ENCODE results near the gene ASB1. TPM values are rescaled to one million over a fixed set of nuclear protein-coding genes. Genes with fewer than 3 reads are reported as not detected.

Gene ASB1
- total RNA-seq, 1 donor from 2014 or later, result 35.2 TPM

GRCh38 chr2:238407566-238407965 lies 19.2 kb upstream of the ASB1 start:
- Mint-ChIP-seq H3K9me3 (no peaks in the 10 kb centered on the region), H3K27me3 (ENCODE audit: insufficient read depth) (no peaks in the 10 kb centered on the region), H3K4me1 (ENCODE audit: low read depth) (no peaks in the 10 kb centered on the region), H3K36me3 (ENCODE audit: low read depth) (no peaks in the 10 kb centered on the region), H3K27ac (no peak overlapping the region), H3K4me3 (no peak overlapping the region)
- no peak for DNase-seq (ENCODE audit: low spot score)
- intact Hi-C loops (cut with micrococcal nuclease), result no loop called here

GRCh38 chr2:238408615-238409340 lies 17.9 kb upstream of the ASB1 start:
- H3K4me1 Mint-ChIP-seq (ENCODE audit: low read depth), result no peaks in the 10 kb centered on the region
- H3K4me3 Mint-ChIP-seq, result no peak overlapping the region
- H3K36me3 Mint-ChIP-seq (ENCODE audit: low read depth), result no peaks in the 10 kb centered on the region
- DNase-seq (ENCODE audit: low spot score), result no peak
- no peaks in the 10 kb centered on the region for H3K9me3 Mint-ChIP-seq
- H3K27ac Mint-ChIP-seq, result no peak overlapping the region
- no peaks in the 10 kb centered on the region for H3K27me3 Mint-ChIP-seq (ENCODE audit: insufficient read depth)
- intact Hi-C loops (cut with micrococcal nuclease), result no loop called here

DNA sequence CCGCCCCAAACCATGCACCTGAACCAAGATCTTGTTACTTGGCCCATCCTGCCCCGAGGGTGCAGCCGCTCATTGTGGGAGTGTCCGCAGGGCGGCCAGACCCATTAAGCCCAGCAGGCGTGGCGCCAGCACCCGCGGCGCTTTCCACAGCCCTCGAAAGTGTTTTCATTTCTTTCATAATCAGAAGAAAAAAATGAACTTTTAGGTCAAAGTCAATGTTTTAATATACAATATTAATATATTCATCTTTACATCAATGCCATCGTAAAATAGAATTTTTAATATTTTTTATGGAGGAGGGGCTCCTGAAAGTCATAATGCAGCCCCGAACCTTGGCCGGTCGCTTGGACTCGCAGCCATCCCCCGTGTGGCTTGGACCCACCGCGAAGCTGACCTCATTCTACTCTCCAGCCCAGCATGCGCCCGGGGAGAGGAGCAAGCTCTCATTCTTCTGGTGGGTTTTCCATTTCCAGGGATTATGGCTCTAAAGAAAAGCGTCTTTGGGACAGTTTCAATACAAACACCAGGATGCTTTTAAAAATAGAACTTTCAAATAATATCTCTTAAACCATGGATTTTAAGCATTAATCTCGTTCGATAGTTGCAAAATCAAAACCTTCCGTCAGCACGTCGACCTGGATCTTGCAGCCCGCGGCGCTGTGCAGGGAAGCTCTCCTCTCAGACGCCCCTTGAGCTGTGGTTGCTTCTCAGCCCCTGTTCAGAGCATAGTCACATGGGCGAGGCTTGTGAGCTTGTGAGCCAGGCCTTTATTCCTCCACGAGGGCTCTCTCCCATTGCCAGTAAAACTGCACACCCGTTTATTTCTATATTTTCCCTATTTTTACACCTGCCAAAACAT lies 17.2 kb upstream of the ASB1 start:
- Mint-ChIP-seq H3K27ac (no peak overlapping the region), H3K4me1 (ENCODE audit: low read depth) (no peaks in the 10 kb centered on the region), H3K27me3 (ENCODE audit: insufficient read depth) (peaks cover 2% of the 10 kb centered on the region), H3K4me3 (no peak overlapping the region), H3K9me3 (no peaks in the 10 kb centered on the region), H3K36me3 (ENCODE audit: low read depth) (no peaks in the 10 kb centered on the region)
- intact Hi-C loops (cut with micrococcal nuclease), result no loop called here
- no peak for DNase-seq (ENCODE audit: low spot score)

- intact Hi-C loops (cut with micrococcal nuclease), result no loop called here
- no peak overlapping the region for H3K4me3 Mint-ChIP-seq
- H3K27me3 Mint-ChIP-seq (ENCODE audit: insufficient read depth), result peaks cover 4% of the 10 kb centered on the region
- DNase-seq (ENCODE audit: low spot score), result no peak
- no peak overlapping the region for H3K27ac Mint-ChIP-seq
- H3K4me1 Mint-ChIP-seq (ENCODE audit: low read depth), result no peaks in the 10 kb centered on the region
- no peaks in the 10 kb centered on the region for H3K36me3 Mint-ChIP-seq (ENCODE audit: low read depth)
- peaks cover 12% of the 10 kb centered on the region for H3K9me3 Mint-ChIP-seq
Observed at GRCh38 chr2:238412067-238412767, 14.5 kb upstream of the ASB1 start.

DNA sequence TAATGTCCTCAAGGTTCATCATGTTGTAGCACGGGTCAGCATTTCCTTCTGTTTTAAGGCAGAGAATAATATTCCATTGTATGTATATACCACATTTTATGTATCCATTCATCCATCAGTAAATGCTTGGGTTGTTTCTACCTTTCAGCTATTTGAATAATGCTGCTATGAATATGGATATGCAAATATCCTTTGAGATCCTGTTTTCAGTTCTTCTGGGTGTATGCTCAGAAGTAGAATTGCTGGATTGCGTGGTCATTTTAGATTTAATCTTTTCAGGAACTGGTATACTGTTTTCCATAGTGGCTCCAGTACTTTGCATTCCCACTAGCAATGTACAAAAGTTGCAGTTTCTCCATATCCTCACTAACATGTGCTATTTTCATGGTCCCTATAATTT lies 13.4 kb upstream of the ASB1 start:
- no peaks in the 10 kb centered on the region for H3K36me3 Mint-ChIP-seq (ENCODE audit: low read depth)
- no peak overlapping the region for H3K27ac Mint-ChIP-seq
- H3K4me1 Mint-ChIP-seq (ENCODE audit: low read depth), result no peaks in the 10 kb centered on the region
- H3K27me3 Mint-ChIP-seq (ENCODE audit: insufficient read depth), result peaks cover 4% of the 10 kb centered on the region
- intact Hi-C loops (cut with micrococcal nuclease), result no loop called here
- no peak overlapping the region for H3K4me3 Mint-ChIP-seq
- DNase-seq (ENCODE audit: low spot score), result no peak
- peaks cover 12% of the 10 kb centered on the region for H3K9me3 Mint-ChIP-seq

DNA sequence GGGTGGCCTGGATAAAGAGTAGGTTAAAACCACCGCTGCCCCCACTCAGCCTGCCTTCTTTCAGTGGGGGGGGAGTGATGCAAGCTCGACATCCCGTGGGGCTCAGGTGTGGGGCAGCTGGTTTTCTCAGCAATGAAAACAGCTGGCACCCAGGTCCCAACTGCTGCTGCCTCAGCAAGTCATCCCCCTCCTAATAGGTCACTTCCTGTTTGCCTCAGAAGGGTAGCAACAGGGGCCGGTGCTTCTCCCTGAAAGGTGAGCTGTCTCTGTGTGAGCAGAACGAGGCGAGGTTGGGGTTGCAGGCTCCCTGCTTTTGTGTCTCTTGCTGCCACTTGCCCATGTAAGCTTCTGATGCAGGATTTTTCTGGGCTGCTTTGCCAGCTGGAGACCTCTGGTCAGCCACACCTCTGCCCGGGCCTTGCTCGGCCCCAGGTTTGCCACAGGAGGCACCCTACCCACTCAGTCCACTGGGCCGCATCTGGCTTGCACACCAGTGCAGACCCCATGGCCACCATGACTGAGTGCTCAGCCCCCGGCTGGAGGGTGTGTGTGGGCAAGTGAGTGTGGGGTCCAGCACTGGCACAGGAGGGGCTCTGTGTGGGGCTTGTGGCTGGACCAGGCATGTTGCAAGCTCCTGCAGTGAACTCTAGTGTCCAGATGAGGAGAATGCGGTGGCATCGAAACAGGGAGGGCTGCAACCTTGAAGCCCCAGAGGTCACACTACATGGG lies 11.5 kb upstream of the ASB1 start:
- peaks cover 12% of the 10 kb centered on the region for H3K9me3 Mint-ChIP-seq
- no peak overlapping the region for H3K27ac Mint-ChIP-seq
- H3K4me1 Mint-ChIP-seq (ENCODE audit: low read depth), result no peaks in the 10 kb centered on the region
- H3K4me3 Mint-ChIP-seq, result no peak overlapping the region
- intact Hi-C loops (cut with micrococcal nuclease), result no loop called here
- no peaks in the 10 kb centered on the region for H3K36me3 Mint-ChIP-seq (ENCODE audit: low read depth)
- peaks cover 4% of the 10 kb centered on the region for H3K27me3 Mint-ChIP-seq (ENCODE audit: insufficient read depth)
- no peak for DNase-seq (ENCODE audit: low spot score)

GRCh38 chr2:238415893-238416292 lies 10.8 kb upstream of the ASB1 start:
- no peaks in the 10 kb centered on the region for H3K4me1 Mint-ChIP-seq (ENCODE audit: low read depth)
- DNase-seq (ENCODE audit: low spot score), result no peak
- intact Hi-C loops (cut with micrococcal nuclease), result no loop called here
- peaks cover 12% of the 10 kb centered on the region for H3K9me3 Mint-ChIP-seq
- H3K36me3 Mint-ChIP-seq (ENCODE audit: low read depth), result no peaks in the 10 kb centered on the region
- H3K27ac Mint-ChIP-seq, result no peak overlapping the region
- no peak overlapping the region for H3K4me3 Mint-ChIP-seq
- H3K27me3 Mint-ChIP-seq (ENCODE audit: insufficient read depth), result peaks cover 4% of the 10 kb centered on the region

DNA sequence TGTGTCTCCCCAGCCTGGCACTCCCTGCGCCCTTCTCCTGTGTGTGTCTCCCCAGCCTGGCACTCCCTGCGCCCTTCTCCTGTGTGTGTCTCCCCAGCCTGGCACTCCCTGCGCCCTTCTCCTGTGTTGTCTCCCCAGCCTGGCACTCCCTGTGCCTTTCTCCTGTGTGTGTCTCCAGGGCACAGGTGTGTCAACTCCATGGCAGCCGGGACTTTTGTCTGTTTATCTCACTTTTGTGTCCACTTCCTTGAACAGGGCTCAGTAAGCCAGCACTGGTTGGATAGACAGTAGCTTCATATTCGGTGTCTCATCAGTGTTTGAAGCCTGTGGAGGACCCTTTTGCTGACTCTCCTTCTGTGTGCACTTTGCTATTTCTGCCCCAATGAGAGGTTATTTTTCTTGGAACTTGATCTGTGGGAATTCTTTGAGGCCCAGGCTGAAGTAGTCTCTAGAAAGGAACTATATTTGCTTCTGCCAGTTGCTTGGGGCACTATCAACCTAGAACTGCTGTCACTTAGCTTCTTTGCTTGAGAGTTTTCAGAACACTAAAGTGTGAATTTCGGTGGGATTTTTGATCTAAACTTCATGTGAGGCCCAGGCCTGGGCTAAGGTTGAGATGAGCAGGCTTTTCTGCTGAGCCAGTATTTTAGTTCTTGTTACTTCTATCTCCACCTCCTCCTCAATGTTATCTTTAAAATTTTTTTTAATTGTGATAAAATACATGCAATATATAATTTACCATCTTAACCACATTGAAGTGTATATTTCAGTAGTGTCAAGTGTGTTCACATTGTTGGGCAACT lies 8.3 kb upstream of the ASB1 start:
- intact Hi-C loops (cut with micrococcal nuclease), result no loop called here
- peaks cover 12% of the 10 kb centered on the region for H3K9me3 Mint-ChIP-seq
- no peaks in the 10 kb centered on the region for H3K4me1 Mint-ChIP-seq (ENCODE audit: low read depth)
- H3K27ac Mint-ChIP-seq, result no peak overlapping the region
- H3K4me3 Mint-ChIP-seq, result no peak overlapping the region
- no peaks in the 10 kb centered on the region for H3K36me3 Mint-ChIP-seq (ENCODE audit: low read depth)
- H3K27me3 Mint-ChIP-seq (ENCODE audit: insufficient read depth), result peaks cover 4% of the 10 kb centered on the region
- DNase-seq (ENCODE audit: low spot score), result no peak

- Mint-ChIP-seq H3K9me3 (peaks cover 12% of the 10 kb centered on the region), H3K4me3 (no peak overlapping the region), H3K27ac (no peak overlapping the region), H3K27me3 (ENCODE audit: insufficient read depth) (peaks cover 2% of the 10 kb centered on the region), H3K4me1 (ENCODE audit: low read depth) (no peaks in the 10 kb centered on the region), H3K36me3 (ENCODE audit: low read depth) (no peaks in the 10 kb centered on the region)
- intact Hi-C loops (cut with micrococcal nuclease), result no loop called here
- DNase-seq (ENCODE audit: low spot score), result no peak
Observed at GRCh38 chr2:238418999-238419546, 7.7 kb upstream of the ASB1 start.

- intact Hi-C loops (cut with micrococcal nuclease), result no loop called here
- Mint-ChIP-seq H3K36me3 (ENCODE audit: low read depth) (no peaks in the 10 kb centered on the region), H3K27me3 (ENCODE audit: insufficient read depth) (peaks cover 2% of the 10 kb centered on the region)
Observed at GRCh38 chr2:238420442-238420841, 6.3 kb upstream of the ASB1 start.

DNA sequence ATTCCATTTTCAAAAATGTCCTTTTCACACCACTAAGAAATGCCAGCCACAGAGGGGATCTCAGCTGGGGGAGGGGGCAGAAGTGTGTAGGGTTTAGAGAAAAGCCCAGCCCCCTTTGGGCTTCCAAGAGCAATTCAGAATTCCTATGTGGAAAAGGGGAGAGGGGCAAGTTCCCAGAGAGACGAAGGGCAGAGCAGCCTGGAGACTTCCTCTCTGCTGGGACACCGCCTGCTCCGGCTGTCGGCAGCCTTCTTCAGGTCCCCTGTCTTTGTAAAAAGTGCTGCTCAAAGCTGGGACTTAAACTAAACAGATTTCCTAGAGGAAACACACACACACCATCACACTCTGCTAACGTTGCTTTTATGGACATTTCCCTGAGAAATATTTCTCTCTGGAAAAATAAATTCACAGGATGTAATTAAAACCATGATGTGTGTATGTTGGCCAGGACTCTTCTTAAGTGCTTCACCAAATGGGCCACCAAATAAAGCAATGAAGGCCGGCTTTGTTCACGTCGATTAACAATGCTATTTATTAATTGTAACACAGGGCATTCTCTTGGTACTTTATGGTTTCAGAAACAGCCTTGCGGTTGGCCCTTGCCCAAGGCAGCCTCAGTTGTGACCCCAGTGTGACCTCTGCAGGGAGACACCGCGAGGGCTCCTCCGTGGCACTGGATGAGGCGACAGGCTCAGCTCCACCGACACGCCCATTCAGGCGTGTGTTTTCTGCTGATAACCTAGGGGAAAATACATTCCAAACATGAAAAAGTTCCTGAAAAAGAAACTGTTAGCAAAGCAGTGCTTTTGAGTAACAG lies 5.6 kb upstream of the ASB1 start:
- Mint-ChIP-seq H3K9me3 (peaks cover 8% of the 10 kb centered on the region), H3K4me3 (no peak overlapping the region), H3K27ac (no peak overlapping the region), H3K4me1 (ENCODE audit: low read depth) (peaks cover 4% of the 10 kb centered on the region), H3K27me3 (ENCODE audit: insufficient read depth) (peaks cover 2% of the 10 kb centered on the region), H3K36me3 (ENCODE audit: low read depth) (no peaks in the 10 kb centered on the region)
- DNase-seq (ENCODE audit: low spot score), result no peak
- intact Hi-C loops (cut with micrococcal nuclease), result no loop called here

More at GRCh38 chr2:238420442-238420841, 6.3 kb upstream of the ASB1 start:
- H3K4me1 Mint-ChIP-seq (ENCODE audit: low read depth), result peaks cover 2% of the 10 kb centered on the region
- H3K9me3 Mint-ChIP-seq, result peaks cover 12% of the 10 kb centered on the region
- DNase-seq (ENCODE audit: low spot score), result no peak
- H3K27ac Mint-ChIP-seq, result no peak overlapping the region
- H3K4me3 Mint-ChIP-seq, result no peak overlapping the region

Measured in activated T-helper 1 cell treated with anti-CD3 and anti-CD28 coated beads, Interleukin-12 subunit alpha, Interleukin-12 subunit beta, Interleukin-2, Interleukin-4 antibody, amounts not matched to agents 30 ng/mL and 10 ng/mL and 1 ng/mL, durations not matched to agents 14 hours and 24 hours and 36 hours (primary cell).